Nephron (organoid): ENCODE measurements around the gene NSD1.
"Not testable (repeated sequence)": the region's sequence is repeated elsewhere in the genome, so short reads cannot be mapped to it uniquely, and the experiment has no call there.

Experiments used
- H3K27ac Mint-ChIP-seq, 3 experiments: 2 replicates each; pipeline ENCODE4 v1.8.0; 2020; ENCODE audit warnings: mixed read lengths in 3 of 3, mild to moderate bottlenecking in 2 of 3, moderate library complexity in 1 of 3
- H3K27me3 Mint-ChIP-seq: 2 replicates; pipeline ENCODE4 v1.8.0; 2021; ENCODE audit warnings: low read depth, mild to moderate bottlenecking, moderate library complexity, mixed read lengths
- H3K36me3 Mint-ChIP-seq: 2 replicates; pipeline ENCODE4 v1.8.0; 2020; ENCODE audit warnings: low read depth, mixed read lengths
- H3K4me1 Mint-ChIP-seq: 2 replicates; pipeline ENCODE4 v1.8.0; 2020; ENCODE audit warnings: mixed read lengths
- H3K4me3 Mint-ChIP-seq, 3 experiments: 2 replicates each; pipeline ENCODE4 v1.8.0; 2020; ENCODE audit warnings: mild to moderate bottlenecking in 3 of 3, mixed read lengths in 3 of 3, moderate library complexity in 2 of 3
- H3K9me3 Mint-ChIP-seq: 2 replicates; pipeline ENCODE4 v1.8.0; 2020; ENCODE audit warnings: mixed read lengths
- TF ChIP-seq, protein P1 (sequence below), 3 experiments: fragments of 200-600 bp; sonication (generic); IDR thresholded peaks; one replicate each; pipeline ENCODE4 v1.5.0; 2021; ENCODE audit warnings: antibody characterized with exemption in 3 of 3; ENCODE audit not compliant: unreplicated experiment in 3 of 3

Gene NSD1

DNA sequence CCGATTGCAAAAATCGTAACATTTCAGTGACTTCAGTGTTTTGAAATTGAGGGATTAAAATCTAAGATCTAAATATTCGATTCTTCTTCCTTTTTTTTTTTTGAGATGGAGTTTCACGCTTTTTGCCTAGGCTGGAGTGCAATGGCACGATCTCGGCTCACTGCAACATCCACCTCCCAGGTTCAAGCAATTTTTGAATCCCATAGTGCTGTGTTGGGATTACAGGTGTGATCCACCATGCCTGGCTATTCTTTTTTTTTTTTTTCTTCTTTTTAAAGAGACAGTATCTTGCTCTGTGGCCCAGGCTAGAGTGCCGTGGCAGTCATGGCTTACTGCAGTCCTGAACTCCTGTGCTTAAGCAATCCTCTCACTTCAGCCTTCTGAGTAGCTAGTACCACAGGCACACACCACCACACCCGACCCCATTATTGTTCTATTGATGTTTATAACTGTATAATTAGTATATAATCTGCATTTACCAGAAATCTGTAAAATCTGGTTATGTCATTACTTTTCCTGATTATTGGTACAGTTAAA, 42.7 kb downstream of the NSD1 start:
- TF ChIP-seq, protein P1, sequence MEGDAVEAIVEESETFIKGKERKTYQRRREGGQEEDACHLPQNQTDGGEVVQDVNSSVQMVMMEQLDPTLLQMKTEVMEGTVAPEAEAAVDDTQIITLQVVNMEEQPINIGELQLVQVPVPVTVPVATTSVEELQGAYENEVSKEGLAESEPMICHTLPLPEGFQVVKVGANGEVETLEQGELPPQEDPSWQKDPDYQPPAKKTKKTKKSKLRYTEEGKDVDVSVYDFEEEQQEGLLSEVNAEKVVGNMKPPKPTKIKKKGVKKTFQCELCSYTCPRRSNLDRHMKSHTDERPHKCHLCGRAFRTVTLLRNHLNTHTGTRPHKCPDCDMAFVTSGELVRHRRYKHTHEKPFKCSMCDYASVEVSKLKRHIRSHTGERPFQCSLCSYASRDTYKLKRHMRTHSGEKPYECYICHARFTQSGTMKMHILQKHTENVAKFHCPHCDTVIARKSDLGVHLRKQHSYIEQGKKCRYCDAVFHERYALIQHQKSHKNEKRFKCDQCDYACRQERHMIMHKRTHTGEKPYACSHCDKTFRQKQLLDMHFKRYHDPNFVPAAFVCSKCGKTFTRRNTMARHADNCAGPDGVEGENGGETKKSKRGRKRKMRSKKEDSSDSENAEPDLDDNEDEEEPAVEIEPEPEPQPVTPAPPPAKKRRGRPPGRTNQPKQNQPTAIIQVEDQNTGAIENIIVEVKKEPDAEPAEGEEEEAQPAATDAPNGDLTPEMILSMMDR (IDR thresholded peaks at IDR 0.05; ENCODE audit: unreplicated experiment in 3 of 3): no peak
- Mint-ChIP-seq H3K4me1 (peaks cover 28% of the 10 kb centered on the region), H3K27ac (peak overlapping the region in 1 of 3 experiments; percentile 29), H3K27me3 (no peaks in the 10 kb centered on the region), H3K4me3 (no peak overlapping the region), H3K9me3 (no peaks in the 10 kb centered on the region), H3K36me3 (peaks cover 19% of the 10 kb centered on the region)

DNA sequence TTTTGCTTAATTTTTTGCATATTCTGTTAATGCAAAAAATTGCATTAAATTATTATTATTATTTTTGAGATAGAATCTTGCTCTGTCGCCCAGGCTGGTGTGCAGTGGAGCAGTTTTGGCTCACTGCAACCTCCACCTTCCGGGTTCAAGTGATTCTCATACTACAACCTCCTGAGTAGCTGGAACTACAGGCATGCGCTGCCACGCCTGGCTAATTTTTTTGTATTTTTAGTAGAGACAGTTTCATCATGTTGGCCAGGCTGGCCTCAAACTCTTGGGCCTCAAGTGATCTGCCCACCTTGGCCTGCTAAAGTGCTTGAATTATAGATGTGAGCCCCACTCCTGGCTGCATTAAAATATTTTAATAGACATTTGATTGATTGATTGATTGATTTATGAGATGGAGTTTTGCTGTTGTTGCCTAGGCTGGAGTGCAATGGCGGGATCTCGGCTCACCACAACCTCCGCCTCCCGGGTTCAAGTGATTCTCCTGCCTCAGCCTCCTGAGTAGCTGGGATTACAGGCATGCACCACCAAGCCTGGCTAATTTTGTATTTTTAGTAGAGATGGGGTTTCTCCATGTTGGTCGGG, 44.4 kb downstream of the NSD1 start:
- H3K4me3 Mint-ChIP-seq, H3K27ac Mint-ChIP-seq, H3K27me3 Mint-ChIP-seq, H3K9me3 Mint-ChIP-seq: not testable (repeated sequence)
- Mint-ChIP-seq H3K36me3 (peaks cover 13% of the 10 kb centered on the region), H3K4me1 (peaks cover 16% of the 10 kb centered on the region)

DNA sequence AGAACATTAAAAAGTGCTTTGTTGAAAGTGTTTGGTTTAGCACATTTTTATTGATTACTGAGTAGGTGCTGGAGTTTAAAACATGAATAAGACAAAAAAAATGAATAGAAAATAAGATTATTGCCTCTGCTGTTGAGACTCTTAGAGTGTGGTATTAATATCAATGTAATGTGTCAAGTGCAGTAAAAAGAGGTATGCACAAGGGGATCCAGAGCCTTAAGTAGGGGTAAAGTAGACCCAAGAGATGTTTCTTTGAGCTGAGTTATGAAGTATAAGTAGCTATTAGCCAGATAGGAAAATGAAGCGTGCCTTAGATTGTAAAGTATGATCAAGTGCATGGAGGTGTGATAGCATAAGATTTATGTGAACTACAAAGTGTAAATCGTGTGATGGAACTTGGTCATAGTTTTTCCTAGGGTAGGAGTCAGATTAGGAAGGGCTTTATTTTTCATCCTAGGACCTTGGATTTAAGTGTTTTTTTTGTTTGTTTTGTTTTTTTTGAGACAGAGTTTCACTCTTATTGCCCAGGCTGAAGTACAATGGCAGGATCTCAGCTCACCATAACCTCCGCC, 45.2 kb downstream of the NSD1 start:
- TF ChIP-seq, protein P1 (IDR thresholded peaks at IDR 0.05; ENCODE audit: unreplicated experiment in 3 of 3): no peak
- peak overlapping the region in 1 of 3 experiments; percentile 2 for H3K27ac Mint-ChIP-seq
- H3K4me1 Mint-ChIP-seq: peaks cover 11% of the 10 kb centered on the region
- no peak overlapping the region for H3K4me3 Mint-ChIP-seq
- no peaks in the 10 kb centered on the region for H3K27me3 Mint-ChIP-seq
- H3K36me3 Mint-ChIP-seq: peaks cover 16% of the 10 kb centered on the region
- H3K9me3 Mint-ChIP-seq: no peaks in the 10 kb centered on the region

DNA sequence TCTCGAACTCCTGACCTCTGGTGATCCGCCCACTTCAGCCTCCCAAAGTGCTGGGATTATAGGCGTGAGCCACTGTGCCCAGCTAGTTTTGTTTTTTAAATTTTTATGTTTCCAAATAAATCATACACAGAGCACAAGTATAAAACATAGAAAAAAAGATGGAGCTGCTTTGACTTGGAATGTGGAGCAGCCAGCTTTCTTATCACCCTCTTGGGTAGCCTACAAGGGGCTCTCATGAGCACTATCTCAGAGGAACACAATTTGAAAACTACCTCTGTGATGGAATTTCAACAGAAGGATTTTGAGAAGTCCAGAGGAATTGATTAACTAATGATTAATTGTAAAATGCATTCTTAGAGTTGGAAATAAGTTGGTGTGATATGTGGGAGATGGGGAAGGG, 45.9 kb downstream of the NSD1 start:
- Mint-ChIP-seq H3K36me3 (peaks cover 18% of the 10 kb centered on the region), H3K4me1 (peaks cover 11% of the 10 kb centered on the region), H3K4me3 (no peak overlapping the region), H3K9me3 (no peaks in the 10 kb centered on the region), H3K27me3 (no peaks in the 10 kb centered on the region), H3K27ac (no peak overlapping the region)
- TF ChIP-seq, protein P1 (IDR thresholded peaks at IDR 0.05; ENCODE audit: unreplicated experiment in 3 of 3): no peak

DNA sequence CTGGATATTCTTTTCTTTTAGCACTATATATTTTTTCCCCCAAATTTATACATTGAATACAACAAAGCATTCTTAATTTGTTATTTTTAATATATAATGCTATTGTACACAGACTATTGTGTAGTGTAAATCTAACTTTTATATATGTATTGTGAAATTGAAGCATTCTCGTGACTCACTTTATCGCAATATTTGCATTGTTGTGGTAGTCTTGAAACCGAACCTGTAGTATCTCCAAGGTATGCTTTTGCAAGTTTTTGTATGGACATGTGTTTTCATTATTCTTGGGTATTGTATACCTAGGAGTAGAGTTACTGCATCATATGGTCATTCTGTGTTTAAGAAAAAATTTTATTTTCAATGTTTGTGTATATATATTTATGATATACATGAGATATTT, 49.6 kb downstream of the NSD1 start:
- H3K27me3 Mint-ChIP-seq: no peaks in the 10 kb centered on the region
- no peak overlapping the region for H3K4me3 Mint-ChIP-seq
- H3K4me1 Mint-ChIP-seq: peaks cover 5% of the 10 kb centered on the region
- no peaks in the 10 kb centered on the region for H3K9me3 Mint-ChIP-seq
- H3K27ac Mint-ChIP-seq: no peak overlapping the region
- TF ChIP-seq, protein P1 (IDR thresholded peaks at IDR 0.05; ENCODE audit: unreplicated experiment in 3 of 3): no peak
- peaks cover 22% of the 10 kb centered on the region for H3K36me3 Mint-ChIP-seq

DNA sequence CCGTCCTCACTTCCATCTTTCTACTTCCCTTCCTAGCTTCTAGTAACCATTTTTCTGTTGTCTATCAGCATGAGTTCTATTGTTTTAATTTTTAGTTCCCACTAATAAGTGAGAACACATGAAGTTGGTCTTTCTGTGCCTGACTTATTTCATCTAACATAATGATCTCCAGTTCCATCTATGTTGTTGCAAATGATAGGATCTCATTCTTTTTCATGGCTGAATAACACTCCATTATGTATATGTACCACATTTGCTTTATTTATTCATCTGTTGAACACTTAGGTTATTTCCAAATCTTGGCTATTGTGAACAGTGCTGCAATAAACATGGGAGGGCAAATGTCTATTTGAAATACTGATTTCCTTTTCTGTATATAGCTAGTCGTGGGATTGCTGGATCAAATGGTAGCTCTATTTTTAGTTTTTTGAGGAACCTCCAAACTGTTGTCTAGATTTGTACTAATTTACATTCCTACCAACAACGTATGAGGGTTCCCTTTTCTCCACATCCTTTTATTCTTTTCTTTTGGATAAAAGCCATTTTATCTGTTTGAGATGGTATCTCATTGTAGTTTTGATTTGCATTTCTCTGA, 50.3 kb downstream of the NSD1 start:
- TF ChIP-seq, protein P1 (IDR thresholded peaks at IDR 0.05; ENCODE audit: unreplicated experiment in 3 of 3): no peak
- Mint-ChIP-seq H3K4me1 (peaks cover 1% of the 10 kb centered on the region), H3K4me3 (no peak overlapping the region), H3K27me3 (no peaks in the 10 kb centered on the region), H3K9me3 (no peaks in the 10 kb centered on the region), H3K27ac (no peak overlapping the region), H3K36me3 (peaks cover 18% of the 10 kb centered on the region)
